HG02870 (cell line): ENCODE measurements around the gene TMX2.

Source experiments
- ATAC-seq: cut with Tn5 transposase; IDR thresholded peaks from one replicate; pipeline ENCODE4 v1.9.1; 2021; ENCODE audit warnings: mild to moderate bottlenecking, moderate library complexity; ENCODE audit not compliant: unreplicated experiment

Gene TMX2

GRCh38 chr11:57763568-57763967 is 51.2 kb downstream of the TMX2 start:
- ATAC-seq, result no peak

- ATAC-seq, result no peak
Measured at GRCh38 chr11:57764021-57764420, 51.6 kb downstream of the TMX2 start.

GRCh38 chr11:57764566-57764965 is 52.2 kb downstream of the TMX2 start:
- ATAC-seq, result no peak

GRCh38 chr11:57764972-57765371 is 52.6 kb downstream of the TMX2 start:
- ATAC-seq, result no peak

GRCh38 chr11:57770793-57771192 is 58.4 kb downstream of the TMX2 start:
- no peak for ATAC-seq

GRCh38 chr11:57771365-57771764 is 59.0 kb downstream of the TMX2 start:
- no peak for ATAC-seq

GRCh38 chr11:57772562-57772961 is 60.2 kb downstream of the TMX2 start:
- ATAC-seq, result no peak

GRCh38 chr11:57773026-57773598 is 60.7 kb downstream of the TMX2 start:
- ATAC-seq, result no peak

GRCh38 chr11:57775491-57775890 is 63.1 kb downstream of the TMX2 start:
- ATAC-seq, result no peak

- no peak for ATAC-seq
Measured at GRCh38 chr11:57776031-57776521, 63.7 kb downstream of the TMX2 start.

GRCh38 chr11:57776577-57777210 is 64.3 kb downstream of the TMX2 start:
- no peak for ATAC-seq

- ATAC-seq, result no peak
Measured at GRCh38 chr11:57777969-57778317, 65.5 kb downstream of the TMX2 start.

GRCh38 chr11:57778318-57779037 is 66.1 kb downstream of the TMX2 start:
- no peak for ATAC-seq

GRCh38 chr11:57779276-57779675 is 66.9 kb downstream of the TMX2 start:
- no peak for ATAC-seq

GRCh38 chr11:57781529-57781943 is 69.1 kb downstream of the TMX2 start:
- no peak for ATAC-seq

- ATAC-seq, result peak; percentile 61
Measured at GRCh38 chr11:57785072-57785471, 72.7 kb downstream of the TMX2 start.

GRCh38 chr11:57786436-57786835 is 74.0 kb downstream of the TMX2 start:
- no peak for ATAC-seq

- ATAC-seq, result no peak
Measured at GRCh38 chr11:57787006-57787604, 74.7 kb downstream of the TMX2 start.

- peak; percentile 34 for ATAC-seq
Measured at GRCh38 chr11:57787920-57788702, 75.7 kb downstream of the TMX2 start.

GRCh38 chr11:57788703-57789088 is 76.3 kb downstream of the TMX2 start:
- ATAC-seq, result no peak
